GM19351 (cell line): ENCODE results near the gene SLC26A11.
"Not testable (repeated sequence)": the region's sequence is repeated elsewhere in the genome, so short reads cannot be mapped to it uniquely, and the experiment has no call there.

Source experiments
- ATAC-seq: cut with Tn5 transposase; IDR thresholded peaks from one replicate; pipeline ENCODE4 v1.9.1; 2021; ENCODE audit warnings: mild to moderate bottlenecking, moderate library complexity; ENCODE audit not compliant: unreplicated experiment

The SLC26A11 gene

DNA sequence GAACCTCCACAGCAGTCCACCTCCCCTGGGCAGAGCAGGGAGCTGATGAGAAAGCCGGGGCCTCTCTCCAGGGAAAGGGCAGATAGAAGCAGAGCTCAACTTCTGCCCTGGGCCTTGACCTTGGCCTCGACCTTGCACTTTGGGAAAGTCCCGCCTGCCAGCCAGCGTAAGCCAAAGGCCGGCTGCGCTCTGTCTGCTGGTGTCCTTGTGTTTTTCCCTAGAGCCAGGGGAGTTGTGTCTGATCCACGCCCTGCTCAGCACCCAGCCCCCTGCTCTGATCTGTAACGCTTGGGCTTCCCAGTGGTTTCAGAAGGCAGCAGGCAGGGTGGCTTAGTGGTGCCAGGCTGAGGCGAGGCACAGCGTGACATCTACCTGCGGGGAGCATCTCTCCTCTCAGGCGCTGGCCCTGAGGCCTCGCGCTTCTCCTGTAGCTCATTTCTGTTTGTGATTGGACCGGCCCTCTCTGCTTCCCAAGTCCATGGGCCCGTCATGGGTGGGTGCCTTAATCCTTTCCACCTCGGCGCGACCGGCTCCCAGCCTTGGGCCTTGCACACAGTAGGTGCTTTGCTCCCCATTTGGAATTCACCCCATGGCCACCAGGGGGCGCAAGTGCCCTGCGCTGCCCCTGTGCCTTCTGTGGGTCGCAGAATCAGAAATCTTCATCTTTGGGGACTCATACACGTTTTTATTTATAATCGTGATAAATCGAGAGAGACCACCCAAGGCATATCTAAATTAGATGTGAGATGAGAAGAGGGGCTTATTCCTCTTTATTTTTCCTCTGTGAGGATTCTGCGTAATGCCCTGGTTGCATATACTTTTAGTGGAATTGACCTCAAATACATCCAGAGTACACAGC lies 24.3 kb upstream of the SLC26A11 start:
- no peak for ATAC-seq

DNA sequence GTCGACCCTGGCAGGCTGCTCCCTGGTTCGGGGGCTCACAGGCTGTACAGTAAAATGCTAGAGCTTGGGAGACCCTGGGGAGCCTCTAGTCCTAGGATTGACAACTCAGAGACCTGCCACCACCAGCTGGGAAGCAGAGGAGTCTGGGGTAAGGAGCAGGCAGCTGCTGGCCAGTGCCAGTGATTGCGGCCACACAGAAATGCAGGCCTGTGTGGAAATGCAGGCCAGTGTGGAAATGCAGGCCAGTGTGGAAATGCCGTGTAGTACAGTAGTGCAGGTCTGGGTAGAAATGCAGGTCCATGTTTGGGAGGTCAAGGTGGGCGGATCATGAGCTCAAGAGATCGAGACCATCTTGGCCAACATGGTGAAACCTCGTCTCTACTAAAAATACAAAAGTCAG lies 23.6 kb upstream of the SLC26A11 start:
- no peak for ATAC-seq

DNA sequence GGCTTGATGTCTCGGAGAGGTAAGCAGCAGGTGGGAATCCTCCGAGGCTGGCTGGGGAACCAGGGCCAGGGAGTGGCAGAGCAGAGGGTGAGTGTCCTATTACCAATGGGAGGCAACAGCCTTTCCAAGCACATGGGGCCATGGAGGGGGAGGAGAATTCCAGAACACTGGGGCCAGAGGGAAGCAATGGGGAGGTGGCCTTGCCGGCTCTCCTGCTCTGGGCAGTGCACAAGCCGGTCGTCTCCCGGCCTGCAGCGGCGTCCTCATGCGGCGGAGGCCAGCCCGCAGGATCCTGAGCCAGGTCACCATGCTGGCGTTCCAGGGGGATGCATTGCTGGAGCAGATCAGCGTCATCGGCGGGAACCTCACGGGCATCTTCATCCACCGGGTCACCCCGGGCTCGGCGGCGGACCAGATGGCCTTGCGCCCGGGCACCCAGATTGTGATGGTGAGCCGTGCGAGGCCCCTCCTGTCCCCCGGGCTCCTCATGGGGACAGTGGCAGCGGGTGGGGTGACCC lies 22.0 kb upstream of the SLC26A11 start:
- no peak for ATAC-seq

DNA sequence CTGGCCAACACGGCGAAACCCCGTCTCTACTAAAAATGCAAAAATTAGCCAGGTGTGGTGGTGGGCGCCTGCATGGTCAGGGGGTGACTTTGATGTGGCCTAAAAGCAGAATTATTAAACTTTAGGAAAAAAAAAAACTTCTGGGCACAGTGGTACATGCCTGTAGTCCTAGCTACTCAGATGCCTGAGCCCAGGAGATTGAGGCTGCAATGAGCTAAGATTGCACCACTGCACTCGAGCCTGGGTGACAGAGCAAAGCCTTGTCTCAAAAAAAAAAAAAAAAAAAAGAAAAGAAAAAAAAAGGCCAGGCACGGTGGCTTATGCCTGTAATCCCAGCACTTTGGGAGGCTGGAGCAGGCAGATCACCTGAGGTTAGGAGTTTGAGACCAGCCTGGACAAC lies 20.9 kb upstream of the SLC26A11 start:
- not testable (repeated sequence) for ATAC-seq

DNA sequence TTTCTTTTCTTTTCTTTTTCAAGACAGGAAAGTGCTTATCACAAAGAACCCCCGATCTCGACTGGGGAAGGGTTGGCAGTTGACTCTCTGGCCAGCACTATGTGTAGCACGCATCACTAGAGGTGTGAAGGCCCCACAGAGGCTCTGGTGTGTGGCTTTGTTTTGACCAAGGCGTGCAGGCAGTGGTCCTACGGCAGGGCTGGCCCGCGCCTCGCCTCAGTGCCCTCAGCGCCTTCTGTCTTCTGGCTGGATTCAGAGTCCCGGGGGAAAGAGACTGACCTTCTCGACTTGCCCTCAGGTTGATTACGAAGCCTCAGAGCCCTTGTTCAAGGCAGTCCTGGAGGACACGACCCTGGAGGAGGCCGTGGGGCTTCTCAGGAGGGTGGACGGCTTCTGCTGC lies 18.8 kb upstream of the SLC26A11 start:
- no peak for ATAC-seq

DNA sequence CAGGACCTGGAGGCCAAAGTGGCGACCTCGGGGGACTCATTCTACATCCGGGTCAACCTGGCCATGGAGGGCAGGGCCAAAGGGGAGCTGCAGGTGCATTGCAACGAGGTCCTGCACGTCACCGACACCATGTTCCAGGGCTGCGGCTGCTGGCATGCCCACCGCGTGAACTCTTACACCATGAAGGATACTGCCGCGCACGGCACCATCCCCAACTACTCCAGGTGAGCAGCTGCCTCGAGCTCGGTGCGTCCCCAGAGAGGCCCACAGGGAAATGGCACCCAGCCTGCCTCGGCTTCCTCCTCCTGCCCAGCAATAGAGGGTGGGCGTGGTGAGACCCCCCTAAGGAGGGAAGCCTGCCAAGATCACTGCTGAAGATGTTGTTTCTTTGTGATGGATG lies 18.0 kb upstream of the SLC26A11 start:
- no peak for ATAC-seq

DNA sequence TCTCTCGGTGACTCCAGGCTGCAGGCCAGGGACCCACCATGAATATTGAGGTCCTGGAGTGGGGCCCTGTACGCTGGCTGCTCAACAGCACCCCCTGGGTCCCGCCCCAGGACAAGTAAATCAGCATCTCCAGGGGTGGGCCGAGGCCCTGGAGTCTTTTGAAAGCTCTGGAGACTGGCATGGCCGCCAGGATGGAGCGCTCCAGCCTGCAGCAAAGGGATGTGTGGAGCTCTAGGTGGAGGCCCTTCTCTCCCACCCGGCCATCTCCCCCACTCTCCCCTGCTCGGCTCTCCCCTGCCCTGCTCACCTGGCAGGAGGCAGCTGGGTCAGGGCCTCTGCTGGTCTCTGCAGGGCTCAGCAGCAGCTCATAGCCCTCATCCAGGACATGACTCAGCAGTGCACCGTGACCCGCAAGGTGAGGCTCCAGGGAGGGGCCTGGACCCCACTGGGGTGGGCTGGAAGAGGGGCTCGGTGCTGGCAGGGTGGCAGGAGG lies 16.7 kb upstream of the SLC26A11 start:
- no peak for ATAC-seq

DNA sequence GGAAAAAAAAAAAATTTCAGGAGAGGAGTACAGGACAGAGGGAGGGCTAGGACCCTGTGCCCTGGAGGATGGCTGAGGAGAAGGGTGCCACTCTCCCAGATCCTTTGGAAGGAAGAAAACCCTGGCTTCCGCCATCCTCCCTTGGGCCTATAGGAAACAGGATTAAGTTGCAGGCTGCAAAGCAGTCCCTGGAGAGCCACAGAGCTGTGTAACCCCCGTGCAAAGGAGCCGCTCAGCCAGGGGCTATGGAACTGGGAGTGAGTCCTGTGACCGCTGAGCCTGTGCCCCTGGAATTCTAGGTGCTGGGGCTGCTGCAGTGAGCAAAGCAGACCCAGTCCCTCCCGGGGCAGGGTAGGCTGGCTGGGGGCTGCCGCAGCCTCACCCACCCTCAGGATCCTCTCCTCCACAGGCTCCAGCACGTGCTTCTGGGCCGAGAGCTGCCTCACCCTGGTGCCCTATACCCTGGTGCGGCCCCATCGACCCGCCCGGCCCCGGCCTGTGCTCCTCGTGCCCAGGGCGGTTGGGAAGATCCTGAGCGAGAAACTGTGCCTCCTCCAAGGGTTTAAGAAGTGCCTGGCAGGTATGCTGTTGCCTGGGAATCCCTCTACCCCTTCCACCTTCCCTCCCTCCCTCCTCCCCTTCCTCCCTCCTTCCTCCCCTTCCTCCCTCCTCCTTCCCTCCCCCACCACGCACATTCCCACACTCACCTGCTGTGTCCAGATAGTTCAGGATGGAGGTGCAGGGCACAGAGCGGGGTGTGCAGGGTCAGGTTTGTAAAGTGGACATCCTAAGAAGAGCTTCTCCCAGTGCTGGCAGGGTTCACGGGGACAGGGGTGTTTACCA lies 15.4 kb upstream of the SLC26A11 start:
- ATAC-seq = no peak

DNA sequence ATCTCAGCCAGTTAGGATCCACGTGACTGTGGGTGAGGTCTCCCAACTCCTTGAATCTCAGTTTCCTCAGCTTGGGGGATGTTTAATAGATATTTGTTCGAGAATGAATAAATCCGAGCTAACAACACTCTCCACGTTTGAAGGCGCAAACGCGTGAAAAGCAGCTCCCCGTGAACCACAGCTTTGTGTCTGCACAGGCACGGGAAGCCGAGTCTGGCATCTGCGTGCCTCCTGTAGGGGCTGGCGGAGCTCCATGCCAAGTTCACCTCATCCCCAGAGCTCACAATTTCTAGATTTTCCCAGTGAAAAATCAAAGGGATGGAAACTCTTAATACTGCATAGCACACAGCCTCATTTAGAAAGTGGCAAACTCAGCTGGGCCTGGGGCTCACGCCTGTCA lies 14.4 kb upstream of the SLC26A11 start:
- ATAC-seq = no peak

DNA sequence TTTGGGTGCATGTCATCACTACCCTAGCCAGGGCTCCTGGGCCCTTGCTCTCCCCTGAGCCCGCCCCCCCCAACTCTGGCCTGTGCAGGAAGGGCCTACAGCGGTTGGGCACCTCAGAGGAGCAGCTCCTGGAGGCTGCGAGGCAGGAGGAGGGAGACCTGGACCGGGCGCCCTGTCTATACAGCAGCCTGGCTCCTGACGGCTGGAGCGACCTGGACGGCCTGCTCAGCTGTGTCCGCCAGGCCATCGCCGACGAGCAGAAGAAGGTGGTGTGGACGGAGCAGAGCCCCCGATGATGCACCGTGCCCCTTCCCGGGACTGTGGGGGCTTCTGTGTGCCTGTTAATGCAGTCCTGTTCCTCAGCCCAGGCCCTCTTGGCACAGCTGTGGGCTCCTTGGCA lies 12.2 kb upstream of the SLC26A11 start:
- no peak for ATAC-seq

DNA sequence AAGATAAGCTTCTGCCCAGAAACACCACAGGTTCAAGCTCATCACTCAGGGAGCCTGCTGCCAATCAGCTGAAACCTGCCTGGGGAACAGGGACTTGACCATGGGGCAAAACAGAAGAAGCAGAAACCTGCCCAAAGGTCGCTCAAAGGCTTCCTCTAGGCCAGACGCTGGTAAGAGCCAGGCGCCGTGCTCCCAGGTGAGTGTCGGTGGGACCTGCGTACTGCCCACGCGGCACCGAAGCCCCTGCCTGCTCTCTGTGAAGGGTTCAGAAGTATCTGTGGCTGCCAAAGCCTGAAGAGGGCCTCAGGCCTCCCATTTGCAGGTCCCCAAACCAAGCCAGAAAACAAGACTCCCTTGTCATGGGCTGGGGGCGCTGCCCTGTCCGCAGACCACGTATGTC lies 10.5 kb upstream of the SLC26A11 start:
- ATAC-seq = no peak

DNA sequence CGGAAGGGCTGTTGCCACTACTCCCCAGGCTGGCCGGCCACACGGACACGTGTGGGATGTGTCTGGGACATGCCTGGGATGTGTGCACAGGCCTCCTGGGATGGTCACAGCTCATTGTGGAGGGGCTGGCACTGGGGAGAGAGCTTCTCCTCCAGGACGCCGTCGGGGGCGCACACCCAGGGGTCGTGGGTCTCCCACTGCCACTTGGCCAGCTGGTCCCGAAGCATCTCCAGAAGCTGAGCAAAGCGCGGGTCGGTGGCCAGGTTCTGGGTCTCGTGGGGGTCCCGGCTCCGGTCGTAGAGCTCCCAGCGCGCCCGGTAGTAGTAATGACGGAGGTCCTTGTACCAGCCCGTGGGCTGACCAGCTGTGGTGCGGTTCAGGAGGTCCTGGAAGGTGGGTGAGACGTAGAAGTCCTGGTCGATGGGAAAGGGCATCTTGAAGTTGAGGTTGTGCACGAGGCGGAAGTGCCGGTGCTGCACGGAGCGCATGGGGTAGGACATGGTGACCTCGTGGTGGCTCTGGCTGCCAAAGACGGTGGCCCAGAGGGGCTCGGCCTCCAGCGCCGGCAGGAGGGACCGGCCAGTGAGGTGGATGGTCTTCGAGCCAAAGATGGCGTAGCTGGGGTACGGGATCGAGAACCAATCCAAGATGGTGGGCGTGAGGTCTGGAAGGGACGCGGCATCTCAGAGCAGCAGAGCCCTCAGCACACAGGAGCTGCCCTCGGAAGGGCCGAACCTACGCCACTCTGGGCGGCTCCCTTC lies 9.7 kb upstream of the SLC26A11 start:
- ATAC-seq = no peak

DNA sequence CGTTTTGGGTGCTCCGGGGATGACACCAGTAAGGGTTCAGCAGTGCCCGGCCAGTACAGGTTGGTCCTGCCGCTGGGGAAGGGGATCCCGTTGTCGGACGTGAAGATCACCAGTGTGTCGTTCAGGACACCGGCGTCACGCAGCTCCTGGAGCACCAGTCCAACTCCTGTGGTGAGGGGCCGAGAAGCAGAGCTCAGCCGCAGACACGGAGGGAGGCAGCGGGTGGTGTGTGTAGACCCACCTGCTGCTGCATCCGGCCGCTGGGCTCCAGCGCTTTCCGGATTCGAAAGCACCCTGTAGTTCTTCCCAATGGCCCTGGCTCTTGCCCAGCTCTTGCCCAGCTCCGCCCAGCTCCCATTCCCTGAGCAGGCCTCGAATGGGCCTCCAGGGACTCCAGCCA lies 8.1 kb upstream of the SLC26A11 start:
- no peak for ATAC-seq

DNA sequence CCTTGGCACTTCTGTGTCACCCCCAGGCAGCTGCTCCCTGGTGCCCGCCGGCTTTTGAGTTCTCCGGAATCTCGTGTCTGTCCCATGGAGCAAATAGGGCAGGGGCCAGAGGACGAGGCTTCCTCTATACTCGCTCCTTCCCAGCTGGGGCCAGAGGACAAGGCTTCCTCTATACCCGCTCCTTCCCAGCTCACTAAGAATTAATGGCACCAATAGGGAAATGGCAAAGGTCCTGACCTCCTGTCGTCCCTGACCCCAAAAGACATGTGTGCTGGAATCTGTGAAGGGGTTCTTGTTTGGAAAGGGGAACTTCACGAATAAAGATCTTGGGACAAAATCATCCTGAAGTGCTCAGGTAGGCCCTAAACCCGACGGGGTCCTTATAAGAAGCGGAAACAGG lies 7.7 kb upstream of the SLC26A11 start:
- no peak for ATAC-seq

DNA sequence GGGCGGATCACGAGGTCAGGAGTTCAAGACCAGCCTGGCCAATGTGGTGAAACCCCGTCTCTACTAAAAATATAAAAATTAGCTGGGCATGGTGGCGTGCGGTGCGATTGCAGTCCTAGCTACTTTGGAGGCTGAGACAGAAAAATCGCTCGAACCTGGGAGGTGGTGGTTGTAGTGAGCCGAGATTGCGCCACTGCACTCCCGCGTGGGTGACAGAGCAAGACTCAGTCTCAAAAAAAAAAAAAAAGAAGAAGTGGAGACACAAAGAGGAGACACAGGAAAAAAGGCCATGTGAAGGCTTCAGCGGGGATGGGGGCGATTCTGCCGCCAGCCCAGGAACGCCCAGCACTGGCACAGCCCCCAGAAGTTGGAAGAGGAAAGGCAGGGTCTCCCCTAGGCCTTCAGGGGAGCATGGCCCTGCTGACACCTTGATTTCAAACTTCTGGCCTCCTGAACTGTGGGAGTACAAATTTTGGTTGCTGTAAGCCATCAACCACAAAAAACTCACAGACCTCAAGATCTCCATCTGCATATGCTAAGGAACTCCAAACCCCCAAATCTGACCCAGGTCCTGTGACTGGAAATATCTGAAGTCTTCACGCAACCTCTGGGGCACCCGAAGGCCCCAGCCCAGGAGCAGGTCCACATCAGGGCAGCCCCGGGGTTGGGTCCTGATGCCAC lies 7.1 kb upstream of the SLC26A11 start:
- ATAC-seq = no peak

DNA sequence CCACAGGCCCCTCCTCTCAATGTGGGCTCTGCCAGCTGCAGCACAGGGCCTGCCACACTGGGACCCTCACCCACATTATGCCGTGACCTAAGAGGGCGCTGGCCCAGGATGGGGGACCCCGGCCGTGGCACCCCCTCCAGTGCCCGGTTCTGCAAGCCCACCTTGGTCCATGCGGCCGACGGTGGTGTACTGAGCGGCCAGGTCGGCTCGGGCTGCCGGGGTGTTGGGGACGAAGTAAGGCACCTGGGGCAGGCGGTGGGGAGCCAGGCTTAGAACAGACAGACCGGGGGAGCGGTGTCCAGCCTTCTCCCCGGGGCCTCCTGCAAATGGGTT lies 6.6 kb upstream of the SLC26A11 start:
- no peak for ATAC-seq

DNA sequence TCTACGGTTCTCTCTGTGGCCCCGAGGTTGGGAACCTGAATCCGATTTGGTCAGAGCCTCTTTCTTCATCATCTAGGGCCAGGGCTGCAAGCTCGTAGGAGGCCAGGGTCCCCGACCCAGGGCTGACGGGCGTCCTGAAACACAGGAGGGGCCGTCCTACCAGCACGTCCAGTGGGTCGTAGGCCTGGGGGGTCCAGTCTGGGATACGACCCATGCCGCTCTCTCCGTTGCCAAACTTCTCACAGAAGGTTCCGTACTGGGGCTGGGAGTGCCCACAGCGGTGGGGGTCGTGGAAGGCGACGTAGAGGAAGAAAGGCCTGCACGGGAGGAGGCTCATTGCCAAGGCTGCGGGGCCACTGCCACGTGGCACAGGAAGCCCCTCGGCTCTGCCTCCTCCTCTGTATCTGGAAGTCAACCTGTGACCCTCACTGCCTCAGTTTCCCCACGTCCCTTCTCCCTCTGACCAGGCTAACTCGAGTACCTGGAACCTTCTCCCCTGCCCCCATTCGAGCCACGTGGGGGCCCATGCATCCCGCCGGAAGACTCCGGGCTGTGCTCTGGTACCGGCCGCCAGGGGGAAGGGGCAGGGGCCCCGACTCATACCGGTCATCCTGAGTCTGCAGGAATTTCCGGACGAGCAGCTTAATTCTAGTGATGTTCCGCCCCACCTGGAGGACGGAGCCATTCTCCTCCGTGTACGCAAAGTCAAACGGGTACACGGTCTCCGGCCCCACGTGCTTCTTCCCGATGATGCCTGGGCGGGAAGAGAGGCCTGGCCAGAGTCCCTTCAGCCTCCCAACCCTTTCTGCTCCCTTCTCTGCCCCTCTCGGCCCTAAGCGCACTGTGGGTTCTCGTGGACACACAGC lies 6.0 kb upstream of the SLC26A11 start:
- no peak for ATAC-seq

DNA sequence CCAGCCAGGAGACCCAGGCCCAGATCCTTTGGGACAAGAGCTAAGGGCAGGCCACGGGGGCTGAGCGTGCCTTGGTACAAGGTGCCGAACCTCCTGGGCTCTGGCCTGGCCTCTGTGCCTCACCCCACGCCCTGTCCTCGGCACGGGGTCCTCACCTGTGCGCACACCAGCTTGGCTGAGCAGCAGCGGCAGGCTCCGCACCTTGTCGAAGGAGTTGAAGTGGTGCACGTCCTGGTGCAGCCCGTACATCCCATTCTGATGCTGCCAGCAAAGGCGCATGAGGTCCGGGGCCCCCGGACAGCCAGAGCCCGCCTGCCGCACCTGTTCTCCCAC lies 5.4 kb upstream of the SLC26A11 start:
- ATAC-seq = no peak

DNA sequence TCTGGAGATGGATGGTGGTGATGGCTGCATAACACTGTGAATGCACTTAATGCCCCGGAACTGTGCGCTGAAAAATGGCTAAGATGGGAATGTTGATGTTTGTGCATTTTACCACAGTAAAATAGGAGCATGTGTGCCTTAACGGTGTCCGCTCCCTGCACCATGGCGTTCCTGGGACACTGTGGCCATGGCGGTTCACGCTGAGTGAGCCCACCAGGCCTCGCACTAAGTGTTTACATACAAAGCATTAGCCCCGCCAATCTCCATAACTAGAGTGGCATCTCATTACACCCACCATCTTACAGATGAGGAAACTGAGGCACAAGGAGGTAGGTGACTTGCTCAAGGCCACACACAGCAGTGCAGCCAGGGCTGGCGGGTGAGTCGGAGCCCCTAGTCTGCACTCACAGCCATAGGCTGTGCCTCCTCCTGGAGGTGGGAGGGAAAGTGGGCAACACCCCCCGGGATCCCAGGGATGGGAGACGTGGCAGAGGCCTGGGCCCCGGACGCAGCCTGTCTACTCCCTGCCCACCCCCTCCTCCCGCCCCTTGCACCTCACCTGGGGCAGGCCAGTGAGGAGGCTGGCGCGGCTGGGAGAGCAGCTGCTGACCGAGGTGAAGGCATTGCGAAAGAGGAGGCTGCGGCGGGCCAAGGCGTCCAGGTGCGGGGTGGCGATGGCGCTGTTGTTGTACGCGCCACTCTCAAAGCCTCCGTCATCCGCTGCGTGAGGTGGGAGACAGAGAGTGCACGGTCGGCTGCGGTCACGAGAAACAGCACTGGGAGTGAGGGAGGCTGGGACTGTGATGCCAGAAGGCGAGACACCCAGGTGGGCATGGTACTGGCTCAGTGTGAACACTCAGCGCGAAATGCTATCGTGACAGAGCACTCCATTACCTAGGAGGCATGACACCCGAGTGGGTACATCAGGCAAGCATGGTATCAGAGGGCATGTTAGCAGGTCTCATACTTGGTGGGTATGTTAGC lies 3.5 kb upstream of the SLC26A11 start:
- no peak for ATAC-seq
